T47D (cell line): ENCODE measurements around the gene CTCF.

Source experiments
- DNase-seq, 2 experiments: peaks; one replicate each; pipeline versions ENCODE4 v3.0.0 to v3.0.0-alpha.2; 2011 to 2012; ENCODE audit warnings: low read depth in 1 of 2, low spot score in 1 of 2
- JUND ChIP-seq: IDR thresholded peaks from 2 replicates; pipeline ENCODE4 v1.6.1; 2012; ENCODE audit warnings: low read depth
- in situ Hi-C: cut with HindIII; loops from 2 replicates; pipeline ENCODE4 v1.10.0; 2016; ENCODE audit warnings: low sequenced_read_pairs, low pct_unique_long_range_greater_than_20kb

Gene CTCF

DNA sequence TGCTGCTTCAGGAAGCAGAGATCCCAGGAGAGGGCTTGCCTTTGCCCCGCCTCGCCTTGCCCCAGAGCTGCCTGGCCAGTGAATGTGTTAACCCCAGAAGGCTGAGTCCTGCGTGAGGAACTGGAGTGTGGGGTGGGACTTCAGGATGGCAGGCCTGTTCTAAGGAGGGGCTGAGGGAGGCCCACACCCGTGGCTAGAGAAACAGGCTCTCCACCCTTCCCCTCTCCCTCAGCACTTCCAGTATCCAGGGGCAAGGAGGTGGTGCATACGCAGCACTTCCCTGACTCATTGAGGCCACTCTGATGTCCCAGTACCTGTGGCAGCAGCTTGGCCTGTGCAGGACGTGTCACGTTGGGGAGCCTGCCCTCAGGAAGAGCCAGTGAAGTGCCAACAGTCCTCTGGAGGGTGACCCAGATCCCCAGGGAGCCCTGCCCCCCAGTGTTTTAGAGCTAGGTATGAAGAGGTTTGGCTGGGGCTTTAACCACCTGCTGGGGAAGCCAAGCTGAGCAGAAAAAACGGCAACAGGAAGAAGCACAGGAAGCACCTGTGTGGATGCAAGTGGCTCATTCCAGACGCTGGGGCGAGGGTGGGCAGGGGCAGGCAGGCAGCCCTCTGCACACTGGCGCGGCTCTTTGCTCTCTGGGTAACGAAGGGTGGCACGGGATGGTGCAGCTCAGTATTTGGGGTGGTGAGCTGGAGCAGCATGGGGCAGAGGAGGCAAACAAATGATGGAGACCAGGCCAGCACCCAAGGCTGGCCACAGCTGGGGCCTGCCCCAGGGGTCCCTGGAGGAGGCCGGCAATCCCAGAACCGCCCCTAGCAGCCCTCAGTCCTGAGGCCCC, 14.7 kb upstream of the CTCF start:
- DNase-seq = no peak
- in situ Hi-C loops = no loop called here
- TF ChIP-seq JUND = no peak

DNA sequence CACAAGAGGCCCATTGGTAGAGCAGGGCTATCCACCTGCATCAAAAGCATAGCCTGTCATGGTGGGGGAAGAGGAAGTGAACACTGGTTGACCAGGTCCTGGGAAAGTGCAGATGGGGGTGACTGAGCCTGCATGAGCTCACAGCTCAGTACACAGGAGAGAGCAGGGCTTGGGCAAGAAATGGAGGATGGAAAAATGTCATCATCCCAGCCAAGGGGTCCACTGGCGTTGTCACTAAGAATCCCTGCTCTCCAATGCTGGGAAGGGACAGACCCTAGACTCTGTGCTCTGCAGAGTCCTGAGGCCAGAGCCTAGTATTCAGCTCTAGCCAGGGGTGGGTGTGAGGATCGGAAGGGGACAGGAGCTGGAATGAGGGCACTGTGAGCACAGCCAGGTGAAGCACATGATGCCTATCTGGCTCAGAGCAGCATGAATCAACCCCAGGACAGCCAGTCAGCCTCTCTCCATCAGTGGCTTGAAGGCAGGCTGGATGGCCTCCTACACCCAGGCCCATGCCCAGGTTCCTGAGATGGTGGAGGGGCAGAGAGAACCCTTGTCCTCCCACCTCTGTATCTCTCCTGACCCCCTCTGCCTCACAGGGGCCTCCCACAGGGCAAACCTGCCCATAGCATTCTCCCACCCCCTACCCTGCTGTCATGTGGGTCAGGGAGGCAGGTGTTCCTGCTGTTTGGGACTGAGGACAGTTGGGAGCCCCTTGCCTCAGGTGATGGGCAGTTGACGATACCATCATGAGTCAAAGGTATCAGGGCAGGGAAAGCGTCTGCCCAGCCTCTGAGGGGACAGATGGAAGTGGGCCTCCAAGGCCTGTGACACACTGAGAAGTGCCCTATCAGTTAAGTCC, 13.8 kb upstream of the CTCF start:
- DNase-seq = no peak
- no peak for TF ChIP-seq JUND
- in situ Hi-C loops = no loop called here

DNA sequence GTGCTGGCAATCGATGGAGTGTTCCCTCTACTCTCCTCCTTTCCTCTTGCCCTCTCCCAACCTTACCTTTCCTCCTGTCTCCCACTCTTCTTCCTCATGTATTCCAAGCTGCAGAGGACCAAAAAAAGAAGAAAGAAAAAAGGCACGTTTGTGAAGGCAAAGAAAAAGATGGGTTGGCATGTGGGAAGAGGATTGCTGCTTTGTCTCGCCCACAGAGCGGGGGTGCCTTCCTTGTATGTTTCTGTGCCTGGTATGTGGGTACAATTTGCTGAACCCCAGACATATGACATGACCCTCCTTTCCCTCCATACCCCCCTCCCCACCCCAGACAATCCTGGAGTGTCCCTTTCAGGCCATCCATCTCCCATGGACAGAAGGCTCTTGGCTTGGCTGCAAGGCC, 13.1 kb upstream of the CTCF start:
- TF ChIP-seq JUND = no peak
- in situ Hi-C loops = no loop called here
- no peak for DNase-seq

DNA sequence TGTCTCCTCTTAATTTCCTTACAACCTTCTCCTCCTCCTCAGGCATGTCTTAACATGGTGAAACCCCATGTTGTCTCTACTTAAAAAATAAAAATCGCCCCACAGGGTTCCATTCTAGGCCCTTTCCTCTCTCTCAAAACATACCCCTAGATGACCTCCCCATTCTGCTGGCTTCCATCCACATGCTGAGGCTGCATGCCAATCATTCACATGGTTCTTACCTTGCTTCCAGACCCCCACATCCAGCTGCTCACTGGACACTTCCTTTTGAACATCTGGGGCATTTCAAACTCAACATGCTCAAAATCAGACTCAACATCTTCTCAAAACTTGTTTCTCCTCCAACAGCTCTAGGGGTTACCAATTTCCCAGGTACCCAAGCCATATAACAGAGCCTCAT, 12.4 kb upstream of the CTCF start:
- no peak for TF ChIP-seq JUND
- DNase-seq = no peak
- in situ Hi-C loops = no loop called here

DNA sequence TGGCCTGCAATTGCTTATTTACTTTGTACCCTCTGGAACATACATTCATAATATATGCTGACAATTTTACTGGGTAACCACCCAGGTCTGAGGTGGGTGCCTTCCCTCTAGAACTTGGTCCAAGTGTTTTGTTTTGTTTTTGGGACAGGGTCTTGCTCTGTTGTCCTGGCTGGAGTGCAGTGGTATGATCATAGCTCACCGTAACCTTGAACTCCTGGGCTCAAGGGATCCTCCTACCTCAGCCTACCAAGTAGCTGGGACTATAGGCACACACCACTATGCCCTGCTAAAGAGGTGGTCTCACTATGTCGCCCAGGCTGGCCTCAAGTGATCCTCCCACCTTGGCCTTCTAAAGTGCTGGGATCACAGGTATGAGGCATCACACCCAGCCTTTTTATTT, 11.2 kb upstream of the CTCF start:
- in situ Hi-C loops = no loop called here
- no peak for TF ChIP-seq JUND
- DNase-seq = no peak

DNA sequence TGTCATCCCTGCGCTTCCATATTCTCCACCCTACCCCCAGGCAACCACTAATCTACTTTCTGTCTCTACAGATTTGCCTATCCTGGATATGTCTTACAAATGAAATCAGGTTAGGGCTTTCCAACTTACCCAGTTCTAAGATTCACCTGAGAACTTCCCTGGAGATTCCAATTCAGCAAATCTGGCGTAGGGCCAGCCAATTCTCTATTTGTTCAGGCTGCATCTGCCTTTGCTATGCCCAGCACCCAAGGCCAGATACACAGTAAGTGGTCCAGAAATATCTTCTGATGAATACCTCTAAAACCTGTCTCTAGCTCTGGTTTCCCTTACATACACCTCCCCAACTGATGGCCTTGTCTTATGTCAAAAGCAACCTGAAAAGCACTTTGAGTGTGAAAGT, 10.4 kb upstream of the CTCF start:
- in situ Hi-C loops = no loop called here
- no peak for TF ChIP-seq JUND
- no peak for DNase-seq

DNA sequence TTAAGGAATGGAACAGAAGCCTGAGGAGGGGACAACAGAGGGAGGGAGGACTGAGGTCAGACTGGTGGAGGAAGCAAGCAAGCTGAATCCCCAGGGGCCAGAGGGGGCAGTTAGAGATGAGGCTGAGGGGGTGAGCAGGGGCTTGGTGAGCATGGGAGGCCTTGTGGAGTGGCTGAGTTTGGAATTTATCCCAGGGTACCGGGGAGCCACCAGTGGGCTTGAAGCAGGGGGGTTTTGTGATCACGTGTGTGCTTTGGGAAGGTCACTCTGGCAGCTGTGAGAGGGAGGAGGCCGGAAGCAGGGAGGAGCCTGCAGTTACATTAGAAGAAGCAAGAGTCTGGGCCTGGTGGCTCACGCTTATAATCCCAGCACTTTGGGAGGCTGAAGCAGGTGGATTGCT, 9.8 kb upstream of the CTCF start:
- in situ Hi-C loops = no loop called here
- TF ChIP-seq JUND = no peak
- DNase-seq = no peak

DNA sequence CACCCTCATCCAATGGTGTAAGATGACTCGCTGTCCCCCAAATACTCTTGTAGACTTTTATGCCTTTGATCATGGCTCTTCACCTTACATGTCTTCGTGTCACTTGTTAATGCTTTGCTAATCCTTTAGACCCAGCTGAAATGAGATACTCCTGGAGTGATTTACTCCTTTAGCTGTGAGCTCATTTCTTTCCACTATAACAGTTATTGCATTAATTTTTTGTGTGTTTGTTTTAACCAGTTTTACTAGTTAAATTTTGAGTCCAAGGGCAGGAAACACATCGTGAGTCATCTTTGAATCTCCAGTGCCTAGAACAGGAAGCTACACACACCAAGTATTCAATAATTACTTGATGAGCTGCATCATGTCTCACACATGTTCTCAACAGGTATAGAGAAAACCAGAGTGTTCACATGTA, 6.5 kb upstream of the CTCF start:
- in situ Hi-C loops = no loop called here
- no peak for DNase-seq
- no peak for TF ChIP-seq JUND

DNA sequence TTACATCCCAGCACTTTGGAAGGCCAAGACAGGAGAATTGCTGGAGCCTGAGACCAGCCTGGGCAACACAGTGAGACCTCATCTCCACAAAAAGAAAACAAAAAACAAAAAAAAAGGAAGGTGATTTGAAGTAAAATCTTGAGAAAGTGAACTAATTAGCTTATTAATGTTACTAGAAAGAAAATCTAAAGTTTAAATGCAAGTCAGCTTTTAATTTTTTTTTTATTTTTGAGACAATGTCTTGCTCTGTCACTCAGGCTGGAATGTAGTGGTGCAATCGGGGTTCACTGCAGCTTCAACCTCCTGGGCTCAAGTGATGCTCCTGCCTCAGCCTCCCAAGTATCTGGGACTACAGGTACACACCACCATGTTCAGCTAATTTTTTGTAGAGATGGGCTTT, 3.5 kb upstream of the CTCF start:
- in situ Hi-C loops = no loop called here
- no peak for TF ChIP-seq JUND
- DNase-seq = no peak

DNA sequence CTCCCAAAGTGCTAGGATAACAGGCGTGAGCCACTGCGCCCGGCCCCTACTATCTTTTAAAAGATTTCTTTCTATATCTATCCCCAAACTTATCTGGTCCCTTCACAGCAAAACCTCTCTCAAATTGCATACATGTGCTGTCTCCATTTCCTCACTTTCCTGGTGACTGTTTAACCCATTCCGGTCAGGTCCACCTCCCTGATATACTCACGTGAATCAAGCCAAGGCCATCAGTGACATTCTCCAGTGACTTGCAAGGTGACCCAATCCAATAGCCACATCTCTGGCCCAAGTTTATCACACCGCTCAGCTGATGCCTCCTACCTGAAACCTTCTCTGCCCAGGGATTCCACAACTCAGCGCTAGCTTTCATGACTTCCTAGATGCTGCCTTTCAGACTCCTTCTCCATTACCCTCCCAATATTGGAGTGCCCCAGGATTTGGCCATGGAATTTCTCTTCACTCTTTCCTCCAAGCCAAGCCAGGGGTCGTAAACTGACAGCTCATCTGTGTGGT, 1.4 kb upstream of the CTCF start:
- no peak for TF ChIP-seq JUND
- in situ Hi-C loops = no loop called here
- no peak for DNase-seq

DNA sequence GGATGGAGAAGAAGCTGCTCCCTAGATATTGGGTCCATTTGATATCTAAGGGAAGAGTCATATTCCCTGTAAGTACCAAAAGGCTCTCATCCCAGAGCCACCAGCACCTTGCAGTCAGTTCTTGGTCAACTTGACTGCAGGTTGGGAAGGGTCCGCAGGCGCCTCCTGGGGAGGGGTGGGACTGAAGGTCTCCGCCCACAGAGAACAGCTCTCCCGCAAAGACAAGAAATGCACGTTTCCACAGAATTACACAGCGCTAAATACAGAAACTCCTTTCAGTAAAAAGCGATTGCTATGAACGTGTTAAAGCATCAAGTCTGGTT, 864 bp upstream of the CTCF start:
- no peak for TF ChIP-seq JUND
- no peak for DNase-seq
- in situ Hi-C loops = no loop called here

DNA sequence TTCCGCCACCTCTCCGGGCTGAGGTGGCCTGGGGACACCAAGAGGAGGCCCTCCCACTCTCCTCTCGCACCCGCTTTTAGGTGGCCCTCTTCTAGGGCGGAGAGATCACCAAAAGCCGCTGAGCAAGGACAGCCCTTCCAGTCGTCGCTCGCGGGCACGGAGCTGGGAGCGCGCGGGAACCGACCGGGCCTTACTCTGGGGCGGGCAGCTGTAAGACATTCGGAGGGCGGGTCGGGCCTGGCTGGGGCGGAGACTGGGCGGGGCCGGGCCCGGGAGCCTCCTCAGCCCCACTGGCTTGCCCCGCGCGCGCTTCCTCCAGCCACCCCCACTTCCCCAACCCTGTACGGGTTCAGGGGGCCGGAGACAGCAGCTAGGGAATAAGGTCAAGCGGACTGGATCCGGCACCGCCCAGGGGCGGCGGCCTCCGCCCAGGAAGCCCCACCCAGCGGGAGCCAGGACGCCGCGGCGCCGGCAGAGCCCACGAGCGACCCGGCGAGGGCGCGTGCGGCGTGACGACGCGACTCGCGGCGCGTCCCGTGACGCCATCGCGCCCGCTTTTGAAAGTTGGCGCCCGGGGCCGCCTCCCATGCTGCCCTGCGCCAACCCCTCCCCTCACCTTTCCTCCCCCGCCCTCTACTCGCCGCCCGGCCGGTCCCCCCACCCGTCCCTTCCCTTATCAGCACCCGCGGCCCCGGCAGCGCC, 351 bp upstream of the CTCF start:
- DNase-seq = peak; percentile 82 to 99
- no peak for TF ChIP-seq JUND
- in situ Hi-C loops = no loop called here
